ENCODE measurements around the gene YIPF1.
"Not testable (repeated sequence)": the region's sequence is repeated elsewhere in the genome, so short reads cannot be mapped to it uniquely, and the experiment has no call there.

The YIPF1 gene

DNA sequence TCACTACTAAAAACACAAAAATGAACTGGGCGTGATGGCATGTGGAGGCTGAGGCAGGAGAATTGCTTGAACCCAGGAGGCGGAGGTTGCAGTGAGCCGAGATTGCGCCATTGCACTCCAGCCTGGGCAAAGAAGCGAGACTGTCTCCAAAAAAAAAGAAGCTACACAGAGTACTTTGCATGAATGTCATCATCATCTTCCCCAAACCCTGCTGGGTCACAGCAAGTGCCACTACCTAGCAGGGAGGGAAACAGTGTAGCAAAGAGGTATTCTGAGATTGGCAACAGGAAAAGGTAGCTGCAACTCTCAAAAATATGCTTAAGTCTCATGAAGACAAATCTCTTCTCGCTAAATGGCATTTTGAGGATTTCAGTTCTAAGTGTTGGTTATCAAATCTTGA is 64.3 kb downstream of the YIPF1 start:
- H3K4me1 ChIP-seq (ENCODE audit: control insufficient read depth, insufficient read depth, low read length, poor library complexity, severe bottlenecking) = no peaks in the 10 kb centered on the region

DNA sequence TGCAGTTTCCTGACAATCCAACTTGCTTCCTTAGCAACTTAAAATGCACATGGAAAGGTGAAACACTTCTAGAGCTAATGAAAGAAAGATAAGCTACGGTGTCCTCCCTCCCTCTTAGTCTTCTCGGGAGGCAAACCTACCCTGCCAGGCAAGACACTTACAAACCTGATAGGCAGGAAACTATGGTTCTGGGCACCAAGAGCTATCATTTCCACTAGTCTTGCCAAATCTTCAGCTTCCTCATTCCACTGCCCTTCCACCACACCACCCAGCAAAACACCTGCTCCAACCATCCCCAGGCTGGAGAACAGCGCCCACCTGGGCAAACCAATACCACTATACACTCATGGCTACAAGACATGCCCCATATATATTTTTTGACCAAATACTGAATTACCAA is 66.7 kb downstream of the YIPF1 start:
- Histone ChIP-seq H3K36me3 (ENCODE audit: control insufficient read depth, insufficient read depth, low read length) (peaks cover 22% of the 10 kb centered on the region), H3K27me3 (replicated peaks; ENCODE audit: control insufficient read depth, insufficient read depth, low read length, poor library complexity, severe bottlenecking) (no peaks in the 10 kb centered on the region), H3K27ac (ENCODE audit: insufficient read depth, low read length, poor library complexity, severe bottlenecking) (no peak overlapping the region), H3K4me1 (ENCODE audit: control insufficient read depth, insufficient read depth, low read length, poor library complexity, severe bottlenecking) (no peaks in the 10 kb centered on the region), H3K4me3 (ENCODE audit: insufficient read depth, low read depth, low read length, poor library complexity, severe bottlenecking) (no peak overlapping the region), H3K9me3 (ENCODE audit: control insufficient read depth, low read length) (no peaks in the 10 kb centered on the region)
- DNase-seq = no peak

More for the DNA sequence above, 64.3 kb downstream of the YIPF1 start:
- H3K27me3 ChIP-seq (replicated peaks; ENCODE audit: control insufficient read depth, insufficient read depth, low read length, poor library complexity, severe bottlenecking) = no peaks in the 10 kb centered on the region
- H3K27ac ChIP-seq (ENCODE audit: insufficient read depth, low read length, poor library complexity, severe bottlenecking) = no peak overlapping the region
- no peak overlapping the region for H3K4me3 ChIP-seq (ENCODE audit: insufficient read depth, low read depth, low read length, poor library complexity, severe bottlenecking)
- no peaks in the 10 kb centered on the region for H3K9me3 ChIP-seq (ENCODE audit: control insufficient read depth, low read length)
- peaks cover 24% of the 10 kb centered on the region for H3K36me3 ChIP-seq (ENCODE audit: control insufficient read depth, insufficient read depth, low read length)
- no peak for DNase-seq

DNA sequence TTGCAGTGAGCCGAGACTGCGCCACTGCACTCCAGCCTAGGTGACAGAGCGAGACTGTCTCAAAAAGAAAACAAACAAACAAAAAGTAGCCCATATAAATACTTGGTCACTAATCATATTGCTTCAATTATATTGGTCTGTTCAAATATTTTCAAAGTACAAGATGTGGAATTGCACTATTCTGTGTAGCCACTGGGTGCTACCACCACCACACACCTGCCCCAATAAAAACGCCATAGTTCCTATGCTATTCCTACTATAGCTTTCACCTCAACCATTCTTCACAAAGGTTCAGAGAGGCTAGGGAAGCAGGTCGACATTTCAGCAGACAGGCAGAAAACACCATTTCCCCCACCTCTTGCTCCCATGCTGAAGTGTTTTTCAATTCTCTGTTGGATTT is 68.2 kb downstream of the YIPF1 start:
- no peaks in the 10 kb centered on the region for H3K4me1 ChIP-seq (ENCODE audit: control insufficient read depth, insufficient read depth, low read length, poor library complexity, severe bottlenecking)
- no peaks in the 10 kb centered on the region for H3K27me3 ChIP-seq (replicated peaks; ENCODE audit: control insufficient read depth, insufficient read depth, low read length, poor library complexity, severe bottlenecking)
- no peak overlapping the region for H3K4me3 ChIP-seq (ENCODE audit: insufficient read depth, low read depth, low read length, poor library complexity, severe bottlenecking)
- no peaks in the 10 kb centered on the region for H3K9me3 ChIP-seq (ENCODE audit: control insufficient read depth, low read length)
- H3K27ac ChIP-seq (ENCODE audit: insufficient read depth, low read length, poor library complexity, severe bottlenecking) = no peak overlapping the region
- no peak for DNase-seq
- peaks cover 20% of the 10 kb centered on the region for H3K36me3 ChIP-seq (ENCODE audit: control insufficient read depth, insufficient read depth, low read length)

DNA sequence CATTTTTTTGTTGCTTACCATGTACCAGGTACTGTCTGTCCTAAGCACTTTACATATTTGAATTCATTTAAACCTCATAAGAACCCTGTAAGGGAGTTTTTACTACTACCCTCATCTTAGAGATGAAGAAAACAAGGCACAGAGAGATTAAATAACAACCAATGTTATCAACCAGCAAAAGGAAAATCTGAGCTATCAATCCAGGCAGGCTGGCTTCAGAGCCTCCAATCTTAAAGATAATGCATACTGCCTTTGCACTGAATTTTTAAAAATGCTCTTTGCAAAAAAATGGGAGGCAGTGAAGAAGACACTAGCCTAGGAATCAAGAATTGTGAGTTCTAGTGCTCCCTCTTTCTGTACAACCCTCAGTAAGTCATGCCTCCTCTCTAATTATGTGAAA is 70.2 kb downstream of the YIPF1 start:
- DNase-seq = no peak
- H3K27ac ChIP-seq (ENCODE audit: insufficient read depth, low read length, poor library complexity, severe bottlenecking) = no peak overlapping the region
- H3K4me3 ChIP-seq (ENCODE audit: insufficient read depth, low read depth, low read length, poor library complexity, severe bottlenecking) = no peak overlapping the region
- H3K27me3 ChIP-seq (replicated peaks; ENCODE audit: control insufficient read depth, insufficient read depth, low read length, poor library complexity, severe bottlenecking) = no peaks in the 10 kb centered on the region
- no peaks in the 10 kb centered on the region for H3K4me1 ChIP-seq (ENCODE audit: control insufficient read depth, insufficient read depth, low read length, poor library complexity, severe bottlenecking)
- H3K36me3 ChIP-seq (ENCODE audit: control insufficient read depth, insufficient read depth, low read length) = peaks cover 6% of the 10 kb centered on the region
- no peaks in the 10 kb centered on the region for H3K9me3 ChIP-seq (ENCODE audit: control insufficient read depth, low read length)

DNA sequence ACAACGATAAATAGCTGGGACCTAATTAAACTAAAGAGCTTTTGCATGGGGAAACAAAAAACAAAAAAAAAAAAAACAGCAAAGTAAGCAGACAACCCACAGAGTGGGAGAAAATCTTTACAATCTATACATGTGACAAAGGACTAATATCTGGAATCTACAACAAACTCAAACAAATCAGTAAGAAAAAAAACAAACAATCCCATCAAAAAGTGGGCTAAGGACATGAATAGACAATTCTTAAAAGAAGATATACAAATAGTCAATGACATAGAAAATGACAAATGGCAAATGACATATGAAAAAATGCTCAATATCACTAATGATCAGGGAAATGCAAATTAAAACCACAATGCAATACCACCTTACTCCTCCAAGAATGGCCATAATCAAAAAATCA is 73.0 kb downstream of the YIPF1 start:
- H3K4me1 ChIP-seq (ENCODE audit: control insufficient read depth, insufficient read depth, low read length, poor library complexity, severe bottlenecking); H3K27ac ChIP-seq (ENCODE audit: insufficient read depth, low read length, poor library complexity, severe bottlenecking); H3K36me3 ChIP-seq (ENCODE audit: control insufficient read depth, insufficient read depth, low read length); H3K4me3 ChIP-seq (ENCODE audit: insufficient read depth, low read depth, low read length, poor library complexity, severe bottlenecking); H3K27me3 ChIP-seq (replicated peaks; ENCODE audit: control insufficient read depth, insufficient read depth, low read length, poor library complexity, severe bottlenecking); H3K9me3 ChIP-seq (ENCODE audit: control insufficient read depth, low read length); DNase-seq: not testable (repeated sequence)

DNA sequence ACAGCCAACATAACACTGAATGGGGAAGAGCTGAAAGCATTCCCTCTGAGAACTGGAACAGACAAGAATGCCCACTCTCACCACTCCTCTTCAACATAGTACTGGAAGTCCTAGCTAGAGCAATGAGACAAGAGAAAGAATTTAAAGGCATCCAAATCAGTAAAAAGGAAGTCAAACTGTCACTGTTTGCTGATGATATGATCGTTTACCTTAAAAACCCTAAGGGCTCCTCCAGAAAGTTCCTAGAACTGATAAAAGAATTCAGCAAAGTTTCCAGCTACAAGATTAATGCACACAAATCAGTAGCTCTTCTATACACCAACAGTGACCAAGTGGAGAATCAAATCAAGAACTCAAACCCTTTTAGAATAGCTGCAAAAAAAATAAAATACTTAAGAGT is 74.1 kb downstream of the YIPF1 start:
- H3K36me3 ChIP-seq (ENCODE audit: control insufficient read depth, insufficient read depth, low read length); H3K27me3 ChIP-seq (replicated peaks; ENCODE audit: control insufficient read depth, insufficient read depth, low read length, poor library complexity, severe bottlenecking); H3K27ac ChIP-seq (ENCODE audit: insufficient read depth, low read length, poor library complexity, severe bottlenecking); H3K9me3 ChIP-seq (ENCODE audit: control insufficient read depth, low read length); H3K4me1 ChIP-seq (ENCODE audit: control insufficient read depth, insufficient read depth, low read length, poor library complexity, severe bottlenecking); H3K4me3 ChIP-seq (ENCODE audit: insufficient read depth, low read depth, low read length, poor library complexity, severe bottlenecking); DNase-seq: not testable (repeated sequence)

DNA sequence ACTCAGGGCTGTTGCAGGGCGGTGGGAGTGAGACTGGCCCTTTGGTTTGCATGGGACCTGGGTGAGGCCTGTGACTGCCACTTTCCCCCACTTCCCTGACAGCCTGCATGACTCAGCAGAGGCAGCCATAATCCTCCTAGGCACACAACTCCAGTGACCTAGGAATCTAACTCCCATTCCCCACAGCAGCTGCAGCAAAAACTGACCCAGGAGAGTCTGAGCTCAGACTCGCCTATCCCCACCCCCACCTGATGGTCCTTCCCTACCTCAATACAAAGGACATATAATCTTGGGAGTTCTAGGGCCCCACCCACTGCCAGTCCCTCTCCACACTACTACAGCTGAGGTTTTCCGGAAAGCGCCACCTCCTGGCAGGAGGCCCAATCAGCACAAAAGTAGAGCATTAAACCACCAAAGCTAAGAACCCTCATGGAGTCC is 78.2 kb downstream of the YIPF1 start:
- no peak for DNase-seq
- H3K36me3 ChIP-seq (ENCODE audit: control insufficient read depth, insufficient read depth, low read length) = peaks cover 17% of the 10 kb centered on the region

DNA sequence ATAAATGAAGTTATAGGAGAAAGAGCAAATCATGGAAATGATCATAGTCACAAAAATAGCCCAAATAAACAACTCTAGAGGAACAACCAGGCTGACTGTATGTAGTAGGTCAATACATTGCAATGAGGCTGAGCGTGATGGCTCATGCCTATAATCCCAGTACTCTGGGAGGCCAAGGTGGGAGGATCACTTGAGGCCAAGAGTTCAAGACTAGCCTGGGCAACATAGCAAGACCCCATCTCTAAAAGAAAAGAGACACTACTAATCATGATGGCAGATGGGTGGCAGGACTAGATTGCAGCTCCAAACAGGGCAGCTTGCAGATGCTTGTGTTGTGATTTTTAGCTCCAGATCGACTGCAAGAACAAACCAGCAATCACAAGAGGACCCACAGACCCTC is 79.1 kb downstream of the YIPF1 start:
- H3K36me3 ChIP-seq (ENCODE audit: control insufficient read depth, insufficient read depth, low read length) = peaks cover 22% of the 10 kb centered on the region
- no peaks in the 10 kb centered on the region for H3K9me3 ChIP-seq (ENCODE audit: control insufficient read depth, low read length)
- no peak overlapping the region for H3K4me3 ChIP-seq (ENCODE audit: insufficient read depth, low read depth, low read length, poor library complexity, severe bottlenecking)
- H3K27me3 ChIP-seq (replicated peaks; ENCODE audit: control insufficient read depth, insufficient read depth, low read length, poor library complexity, severe bottlenecking) = no peaks in the 10 kb centered on the region
- no peaks in the 10 kb centered on the region for H3K4me1 ChIP-seq (ENCODE audit: control insufficient read depth, insufficient read depth, low read length, poor library complexity, severe bottlenecking)
- no peak for DNase-seq
- no peak overlapping the region for H3K27ac ChIP-seq (ENCODE audit: insufficient read depth, low read length, poor library complexity, severe bottlenecking)

More for the DNA sequence above, 78.2 kb downstream of the YIPF1 start:
- no peaks in the 10 kb centered on the region for H3K27me3 ChIP-seq (replicated peaks; ENCODE audit: control insufficient read depth, insufficient read depth, low read length, poor library complexity, severe bottlenecking)
- no peak overlapping the region for H3K4me3 ChIP-seq (ENCODE audit: insufficient read depth, low read depth, low read length, poor library complexity, severe bottlenecking)
- no peak overlapping the region for H3K27ac ChIP-seq (ENCODE audit: insufficient read depth, low read length, poor library complexity, severe bottlenecking)
- no peaks in the 10 kb centered on the region for H3K4me1 ChIP-seq (ENCODE audit: control insufficient read depth, insufficient read depth, low read length, poor library complexity, severe bottlenecking)
- H3K9me3 ChIP-seq (ENCODE audit: control insufficient read depth, low read length) = no peaks in the 10 kb centered on the region

DNA sequence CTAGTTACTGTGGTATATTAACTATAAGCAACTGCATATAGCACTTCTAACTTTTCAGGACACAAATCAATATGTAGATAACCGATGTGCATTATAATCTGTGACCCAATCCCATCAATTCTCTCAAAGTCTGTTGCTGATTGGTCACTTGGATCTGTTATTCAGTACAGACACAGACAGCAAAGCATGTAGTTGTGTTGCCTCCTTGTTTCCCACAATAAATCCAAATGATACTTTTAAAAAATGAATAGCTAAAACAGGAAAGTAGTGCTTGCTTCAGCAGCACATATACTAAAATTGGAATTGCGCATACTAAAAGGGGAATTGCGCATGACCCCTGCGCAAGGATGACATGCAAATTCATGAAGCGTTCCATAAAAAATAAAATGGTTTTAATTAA is 79.6 kb downstream of the YIPF1 start:
- Histone ChIP-seq H3K4me3 (ENCODE audit: insufficient read depth, low read depth, low read length, poor library complexity, severe bottlenecking) (no peak overlapping the region), H3K27me3 (replicated peaks; ENCODE audit: control insufficient read depth, insufficient read depth, low read length, poor library complexity, severe bottlenecking) (no peaks in the 10 kb centered on the region), H3K27ac (ENCODE audit: insufficient read depth, low read length, poor library complexity, severe bottlenecking) (no peak overlapping the region), H3K4me1 (ENCODE audit: control insufficient read depth, insufficient read depth, low read length, poor library complexity, severe bottlenecking) (no peaks in the 10 kb centered on the region), H3K9me3 (ENCODE audit: control insufficient read depth, low read length) (no peaks in the 10 kb centered on the region), H3K36me3 (ENCODE audit: control insufficient read depth, insufficient read depth, low read length) (peaks cover 25% of the 10 kb centered on the region)
- no peak for DNase-seq

DNA sequence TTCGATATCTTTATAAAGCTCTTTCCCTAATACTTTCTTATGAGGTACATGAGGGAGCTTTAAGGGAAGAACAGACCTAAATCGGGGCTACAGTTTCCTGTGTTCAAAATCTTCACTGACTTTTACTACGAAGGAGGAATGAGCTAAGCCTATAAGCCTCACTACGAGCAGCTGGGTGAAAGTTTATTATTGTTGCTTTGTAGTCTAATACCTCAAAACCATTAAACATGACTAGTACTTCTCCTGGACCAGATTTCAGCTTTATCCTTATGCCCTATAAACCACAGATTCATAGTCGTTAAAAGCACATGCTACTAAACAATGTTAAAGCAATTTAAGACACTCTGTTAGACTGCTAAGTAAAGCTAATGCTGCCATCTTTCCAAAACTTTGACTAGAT is 81.7 kb downstream of the YIPF1 start:
- peaks cover 29% of the 10 kb centered on the region for H3K36me3 ChIP-seq (ENCODE audit: control insufficient read depth, insufficient read depth, low read length)

More for the DNA sequence above, 81.7 kb downstream of the YIPF1 start:
- Histone ChIP-seq H3K4me1 (ENCODE audit: control insufficient read depth, insufficient read depth, low read length, poor library complexity, severe bottlenecking) (no peaks in the 10 kb centered on the region), H3K9me3 (ENCODE audit: control insufficient read depth, low read length) (no peaks in the 10 kb centered on the region), H3K27ac (ENCODE audit: insufficient read depth, low read length, poor library complexity, severe bottlenecking) (no peak overlapping the region), H3K27me3 (replicated peaks; ENCODE audit: control insufficient read depth, insufficient read depth, low read length, poor library complexity, severe bottlenecking) (no peaks in the 10 kb centered on the region), H3K4me3 (ENCODE audit: insufficient read depth, low read depth, low read length, poor library complexity, severe bottlenecking) (no peak overlapping the region)
- DNase-seq = no peak
